ENCODE data around the gene WNT1. TPM values are rescaled to one million over a fixed set of nuclear protein-coding genes. Genes with fewer than 3 reads are reported as not detected.
A peak's percentile ranks its signal among the peaks of the same experiment; 100 is the strongest.

WNT1 gene
- not detected in 2 replicates for total RNA-seq (2014; rRNA removed; shearing (Covaris generic))

GRCh38 chr12:48978291-48978740 lies at the start of gene WNT1:
Gene WNT1, plus strand, starts transcription at chr12:48978322. Its CDS starts 329 bp downstream, at chr12:48978651.
- DNase-seq (ENCODE audit: low spot score), result no peak

GRCh38 chr12:48929551-48929950 lies 48.6 kb upstream of the WNT1 start:
- DNase-seq (ENCODE audit: low spot score), result no peak

GRCh38 chr12:48930475-48930874 lies 47.6 kb upstream of the WNT1 start:
- no peak for DNase-seq (ENCODE audit: low spot score)

- DNase-seq (ENCODE audit: low spot score), result no peak
Observed at GRCh38 chr12:48932878-48933277, 45.2 kb upstream of the WNT1 start.

GRCh38 chr12:48933664-48934311 lies 44.3 kb upstream of the WNT1 start:
- DNase-seq (ENCODE audit: low spot score), result no peak

GRCh38 chr12:48934312-48934706 lies 43.8 kb upstream of the WNT1 start:
- DNase-seq (ENCODE audit: low spot score), result no peak

GRCh38 chr12:48936379-48936979 lies 41.6 kb upstream of the WNT1 start:
- DNase-seq (ENCODE audit: low spot score), result peak; percentile 46

- no peak for DNase-seq (ENCODE audit: low spot score)
Observed at GRCh38 chr12:48937170-48937569, 41.0 kb upstream of the WNT1 start.

GRCh38 chr12:48938805-48939204 lies 39.3 kb upstream of the WNT1 start:
- DNase-seq (ENCODE audit: low spot score), result no peak

GRCh38 chr12:48940181-48940580 lies 37.9 kb upstream of the WNT1 start:
- no peak for DNase-seq (ENCODE audit: low spot score)

- no peak for DNase-seq (ENCODE audit: low spot score)
Observed at GRCh38 chr12:48943221-48943620, 34.9 kb upstream of the WNT1 start.

- DNase-seq (ENCODE audit: low spot score), result no peak
Observed at GRCh38 chr12:48946205-48946604, 31.9 kb upstream of the WNT1 start.

GRCh38 chr12:48946943-48947342 lies 31.2 kb upstream of the WNT1 start:
- DNase-seq (ENCODE audit: low spot score), result no peak

- no peak for DNase-seq (ENCODE audit: low spot score)
Observed at GRCh38 chr12:48947727-48948126, 30.4 kb upstream of the WNT1 start.

- no peak for DNase-seq (ENCODE audit: low spot score)
Observed at GRCh38 chr12:48952691-48953090, 25.4 kb upstream of the WNT1 start.

GRCh38 chr12:48954061-48954460 lies 24.1 kb upstream of the WNT1 start:
- DNase-seq (ENCODE audit: low spot score), result no peak

- DNase-seq (ENCODE audit: low spot score), result no peak
Observed at GRCh38 chr12:48954841-48955501, 23.2 kb upstream of the WNT1 start.

- DNase-seq (ENCODE audit: low spot score), result peak; percentile 97
Observed at GRCh38 chr12:48956279-48957140, 21.6 kb upstream of the WNT1 start.

GRCh38 chr12:48957141-48958048 lies 20.7 kb upstream of the WNT1 start, which contains the start of gene ARF3:
Gene ARF3, minus strand, starts transcription at chr12:48957487. Its CDS starts 16,392 bp downstream, at chr12:48941095.
- DNase-seq (ENCODE audit: low spot score), result peak; percentile 94

- DNase-seq (ENCODE audit: low spot score), result no peak
Observed at GRCh38 chr12:48958049-48958388, 20.1 kb upstream of the WNT1 start.

- DNase-seq (ENCODE audit: low spot score), result no peak
Observed at GRCh38 chr12:48960834-48961233, 17.3 kb upstream of the WNT1 start.

Data from H4 (cell line).